GM18502 (cell line): ENCODE results near the gene ERC2.
A peak's percentile ranks its signal among the peaks of the same experiment; 100 is the strongest.

Experiments used
- ATAC-seq: cut with Tn5 transposase; IDR thresholded peaks from one replicate; pipeline ENCODE4 v1.9.1; 2021; ENCODE audit warnings: mild to moderate bottlenecking; ENCODE audit not compliant: unreplicated experiment, poor library complexity

Gene ERC2

DNA sequence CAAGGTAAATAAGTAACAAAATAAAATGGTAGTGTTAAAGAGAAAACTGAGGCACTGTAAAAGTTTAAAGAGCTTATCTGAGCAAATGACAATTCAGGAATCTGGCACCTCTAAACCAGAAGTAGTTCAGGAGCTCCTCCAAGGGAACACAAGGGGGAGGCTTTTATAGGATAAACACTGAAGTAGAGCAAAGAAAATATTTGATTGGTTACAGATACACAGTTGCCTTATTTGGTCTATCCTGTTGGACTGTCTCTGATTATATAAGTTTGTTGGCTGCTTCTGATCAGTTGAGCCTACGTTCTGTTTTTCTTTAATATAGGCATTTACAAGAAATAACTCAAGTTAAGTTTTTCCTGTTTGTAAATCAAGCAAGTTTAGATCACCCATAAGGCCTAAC is 146.9 kb downstream of the ERC2 start:
- no peak for ATAC-seq

DNA sequence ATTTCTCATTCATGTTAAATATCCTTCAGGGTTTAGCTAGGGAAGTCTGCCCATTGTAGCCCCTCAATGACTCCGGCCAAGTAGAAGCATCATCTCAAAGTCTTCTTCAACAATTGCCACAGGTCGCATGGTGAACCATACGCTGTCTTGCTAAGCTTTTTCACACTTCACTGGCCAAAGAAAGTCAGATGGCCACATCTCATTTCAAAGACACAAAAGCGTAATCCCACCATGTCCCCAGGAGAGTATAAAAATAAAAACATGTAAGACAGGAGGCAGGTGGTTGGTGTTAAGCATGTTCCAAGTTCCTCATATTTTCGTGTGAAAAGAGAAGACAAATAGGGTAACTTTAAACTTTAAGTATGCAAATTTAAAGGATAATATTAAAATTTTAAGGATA is 147.4 kb downstream of the ERC2 start:
- no peak for ATAC-seq

DNA sequence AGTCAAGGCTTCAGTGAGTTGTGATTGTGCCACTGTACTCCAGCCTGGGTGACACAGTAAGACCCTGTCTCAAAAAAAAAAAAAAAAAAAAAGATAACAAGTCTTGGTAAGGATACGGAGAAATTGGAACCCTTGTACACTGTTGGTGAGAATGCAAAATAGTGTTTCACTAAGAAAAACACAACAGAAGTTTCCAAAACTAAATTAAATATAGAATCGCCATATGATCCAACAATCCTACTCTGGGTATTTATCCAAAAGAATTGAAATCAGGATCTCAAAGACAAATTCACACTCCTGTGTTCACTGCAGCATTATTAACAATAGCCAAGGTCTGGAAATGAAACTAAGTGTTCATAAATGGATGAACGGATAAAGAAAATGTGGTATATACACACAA is 149.4 kb downstream of the ERC2 start:
- no peak for ATAC-seq

DNA sequence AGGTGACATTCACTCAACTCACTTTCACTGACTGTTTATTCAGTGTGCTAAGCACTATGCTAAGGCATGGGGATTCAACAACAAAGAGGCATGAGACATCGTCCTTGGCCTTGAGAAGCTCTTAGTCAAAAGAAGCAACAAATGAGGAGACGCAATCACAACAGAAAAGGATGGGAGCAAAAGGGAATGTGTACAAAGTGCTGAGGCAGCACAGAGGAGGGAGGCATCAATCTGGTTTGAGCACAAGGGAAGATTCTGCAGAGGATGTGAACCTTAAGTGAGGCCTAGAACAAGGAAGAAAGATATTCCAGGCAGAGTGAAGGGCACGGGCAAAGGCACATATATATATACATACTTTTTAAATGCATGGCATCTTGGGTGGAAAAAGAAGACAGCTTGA is 151.3 kb downstream of the ERC2 start:
- no peak for ATAC-seq

DNA sequence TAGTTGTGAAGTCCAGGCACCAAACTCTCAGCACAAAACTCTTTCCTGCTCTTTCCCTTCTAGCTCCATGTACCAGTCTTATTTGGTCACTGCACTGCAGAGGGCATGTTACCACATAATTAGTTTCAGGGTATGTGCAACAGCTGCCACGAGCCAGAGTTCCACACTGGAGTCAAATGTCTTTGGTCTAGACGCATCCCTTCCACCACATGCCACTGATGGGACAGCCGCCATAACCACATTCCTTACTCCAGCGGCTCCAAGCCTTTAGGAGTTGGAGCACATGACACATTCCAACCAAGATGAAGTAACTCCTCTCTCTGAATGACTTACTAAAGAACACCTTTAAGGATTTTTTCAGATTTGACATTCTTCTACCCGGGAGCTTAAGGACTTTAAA is 153.4 kb downstream of the ERC2 start:
- no peak for ATAC-seq

DNA sequence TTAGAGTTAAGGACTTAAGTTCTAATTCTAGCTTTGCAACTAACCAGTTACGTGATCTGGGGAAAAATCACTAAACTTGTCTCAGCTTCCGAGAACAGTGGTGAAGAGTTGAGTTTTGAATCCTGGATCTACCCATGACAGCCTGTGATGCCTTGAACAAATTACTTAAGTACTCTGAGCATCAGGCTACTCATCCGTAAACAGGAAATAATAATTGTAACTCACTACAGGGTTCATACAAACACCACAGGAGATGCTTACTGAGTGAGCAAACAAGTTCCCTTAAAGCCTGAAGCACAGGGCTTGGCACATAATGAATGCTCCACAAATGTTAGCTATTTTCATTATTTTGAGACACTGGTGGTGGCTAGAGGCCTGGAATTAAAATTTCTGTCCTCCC is 158.8 kb downstream of the ERC2 start:
- no peak for ATAC-seq

DNA sequence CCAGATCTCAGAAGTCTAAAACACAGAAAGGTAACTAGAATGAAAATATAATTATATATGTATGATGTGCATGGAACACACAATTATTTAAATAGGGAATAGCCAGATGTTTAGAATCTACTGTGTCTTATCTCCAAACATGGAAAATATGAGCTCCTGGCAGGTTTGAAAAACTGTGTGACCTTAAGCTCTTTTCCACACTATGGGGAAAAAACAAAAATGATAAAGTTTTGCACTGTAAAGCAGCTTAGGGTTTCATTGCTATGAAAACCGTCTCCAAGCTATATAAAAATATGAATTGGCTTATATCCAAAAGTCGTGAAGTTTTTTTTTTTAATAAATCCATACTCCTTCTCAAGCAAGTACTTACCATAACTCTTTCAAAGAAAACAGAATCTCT is 159.8 kb downstream of the ERC2 start:
- no peak for ATAC-seq

DNA sequence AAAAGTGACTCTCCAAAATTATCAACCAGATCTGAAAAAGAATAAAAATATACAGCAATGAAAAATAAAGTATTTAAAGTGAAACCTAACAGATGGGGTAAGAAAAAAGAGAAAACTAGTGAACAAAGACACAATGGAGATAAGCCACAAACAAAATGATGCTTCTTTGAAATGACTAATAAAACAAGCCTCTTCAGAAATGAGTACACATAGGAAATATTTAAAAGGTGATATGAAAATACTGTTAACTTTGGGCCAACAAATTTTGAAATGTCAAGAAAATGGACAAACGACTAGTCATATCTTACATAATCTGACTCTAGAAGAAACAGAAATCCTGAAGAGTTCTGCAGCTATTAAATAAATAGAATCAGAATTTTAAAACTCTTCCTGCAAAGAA is 164.2 kb downstream of the ERC2 start:
- ATAC-seq, result no peak

DNA sequence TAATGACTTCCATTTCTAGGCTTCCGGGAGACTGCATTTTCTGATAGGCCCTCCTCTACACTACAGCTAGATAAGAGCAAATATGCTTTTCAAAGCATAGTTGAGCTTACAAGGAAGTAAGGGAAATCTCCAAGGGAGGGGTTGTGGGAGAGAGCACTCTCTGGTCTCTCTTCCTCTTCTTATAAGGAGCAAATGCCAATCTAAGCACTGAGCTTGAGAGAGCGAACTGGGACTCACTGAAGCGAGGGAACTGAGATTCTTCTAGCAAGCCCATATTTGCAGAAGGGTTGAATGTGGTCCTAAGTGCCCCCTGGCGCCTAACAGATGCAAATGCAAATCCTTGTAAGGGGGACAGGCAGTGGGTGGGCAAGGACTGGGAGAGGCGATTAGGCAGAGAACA is 164.8 kb downstream of the ERC2 start:
- peak; percentile 88 for ATAC-seq

DNA sequence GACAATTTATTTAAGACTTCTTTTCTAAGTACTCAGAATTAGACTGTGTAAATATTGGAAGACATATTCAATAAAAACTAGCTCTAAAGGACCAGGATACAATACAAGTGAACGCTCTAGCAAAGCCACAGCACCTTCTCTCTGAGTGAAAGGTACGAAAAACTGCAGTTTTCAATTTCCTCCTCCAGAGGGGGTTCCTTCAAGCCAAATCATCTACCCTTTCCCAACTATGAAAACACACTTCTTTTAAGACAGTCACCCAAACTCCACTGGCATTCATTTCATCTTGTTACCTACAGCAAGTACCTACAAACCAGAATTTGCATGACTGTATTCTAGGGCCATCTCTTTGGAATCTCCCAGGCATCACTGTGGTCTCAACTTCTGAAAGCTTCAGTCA is 165.8 kb downstream of the ERC2 start:
- ATAC-seq, result no peak

DNA sequence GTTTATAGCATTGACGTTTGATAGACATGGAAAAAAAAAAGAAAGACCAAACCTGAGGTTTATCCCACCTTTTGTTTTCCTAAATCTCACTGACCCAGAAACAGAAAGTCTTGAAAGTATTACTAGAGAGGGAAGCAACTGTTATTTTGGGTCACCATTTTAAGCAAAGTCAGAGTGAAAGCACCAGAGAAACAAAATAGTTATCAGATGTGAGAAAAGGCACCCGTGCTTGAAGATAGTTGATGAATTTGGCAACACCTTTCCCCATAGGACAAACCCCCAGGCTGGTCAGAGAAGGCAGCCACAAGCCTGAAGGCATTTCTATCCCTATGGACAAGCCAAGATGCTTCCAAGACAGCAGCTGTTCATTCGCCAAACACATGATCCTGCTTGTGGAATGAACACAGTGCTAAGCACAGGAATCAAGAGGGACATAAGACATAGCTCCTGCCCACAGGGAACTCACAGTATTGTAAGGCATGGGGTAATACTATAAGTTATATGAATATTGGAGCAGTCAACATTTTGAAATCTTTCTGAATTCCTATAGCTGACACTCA is 170.9 kb downstream of the ERC2 start:
- no peak for ATAC-seq

DNA sequence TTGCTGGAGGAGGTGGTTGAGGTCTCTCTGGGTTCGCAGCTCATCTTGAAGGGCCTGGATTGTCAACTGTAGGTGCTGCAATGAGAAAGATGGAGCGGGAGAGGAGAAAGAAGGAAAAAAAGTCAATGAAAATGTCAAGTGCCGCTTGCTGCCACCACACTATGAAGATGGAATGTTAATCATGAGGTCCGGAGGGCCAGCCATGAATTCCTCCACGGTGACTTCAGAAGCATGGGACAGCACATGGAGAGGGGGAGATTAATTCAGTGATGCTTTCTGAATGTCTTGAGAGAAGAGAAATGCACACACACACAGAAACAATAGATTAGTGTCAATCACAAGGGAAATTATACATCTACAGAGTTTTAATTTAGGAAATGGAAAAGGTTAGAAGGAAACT is 171.9 kb downstream of the ERC2 start:
- no peak for ATAC-seq

DNA sequence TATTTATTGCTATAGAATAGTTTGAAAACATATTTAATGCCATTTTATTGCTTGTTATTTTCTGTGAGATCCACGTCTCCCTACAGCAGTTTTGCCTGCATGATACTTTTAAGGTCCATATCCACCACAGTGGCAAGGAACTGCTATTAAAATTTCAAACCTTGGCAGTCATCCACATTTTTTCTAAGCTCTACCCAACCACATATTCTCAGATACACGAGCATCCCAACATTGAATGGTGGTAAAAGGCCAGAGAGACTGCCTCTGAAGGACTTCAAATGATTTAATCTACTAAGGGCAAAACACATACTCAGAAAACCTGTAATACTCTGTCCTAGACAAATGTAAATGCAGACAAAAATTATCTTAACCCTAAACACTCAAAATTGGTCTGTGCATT is 173.1 kb downstream of the ERC2 start:
- ATAC-seq, result no peak

DNA sequence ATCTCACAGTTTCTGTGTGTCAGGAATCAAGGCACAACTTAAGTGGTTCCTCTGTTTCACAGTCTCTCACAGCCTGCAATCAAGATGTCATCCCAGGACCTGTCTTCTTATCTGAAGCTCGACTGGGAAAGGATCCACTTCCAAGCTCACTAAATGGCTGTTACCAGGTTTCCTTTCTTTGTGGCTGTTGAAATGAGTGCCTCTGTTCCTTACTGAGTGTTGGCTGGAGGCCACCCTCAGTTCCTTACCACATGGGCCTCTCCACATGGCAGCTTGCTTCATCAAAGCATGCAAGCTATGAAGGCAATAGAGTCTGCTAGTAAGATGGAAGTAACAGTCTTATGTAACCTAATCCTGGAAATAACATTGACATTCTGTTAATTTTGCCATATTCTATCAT is 174.0 kb downstream of the ERC2 start:
- ATAC-seq, result no peak

DNA sequence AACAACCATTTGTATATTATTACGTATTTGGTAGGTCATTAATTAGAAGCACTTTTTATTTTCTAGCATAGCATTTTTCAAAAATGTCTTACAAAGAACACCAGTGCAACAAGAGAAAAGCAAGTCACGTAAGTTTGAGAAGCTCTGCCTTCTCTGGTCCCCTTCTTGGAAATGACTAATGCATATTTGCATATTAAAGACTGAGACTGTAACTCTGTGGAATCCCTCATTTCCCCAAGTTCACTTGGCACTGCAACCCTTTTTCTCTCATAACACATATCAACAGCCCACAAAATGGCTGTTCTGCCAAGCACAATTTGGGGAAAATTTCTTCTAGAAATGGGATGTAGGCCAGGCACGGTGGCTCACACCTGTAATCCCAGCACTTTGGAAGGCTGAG is 176.3 kb downstream of the ERC2 start:
- peak; percentile 74 for ATAC-seq

DNA sequence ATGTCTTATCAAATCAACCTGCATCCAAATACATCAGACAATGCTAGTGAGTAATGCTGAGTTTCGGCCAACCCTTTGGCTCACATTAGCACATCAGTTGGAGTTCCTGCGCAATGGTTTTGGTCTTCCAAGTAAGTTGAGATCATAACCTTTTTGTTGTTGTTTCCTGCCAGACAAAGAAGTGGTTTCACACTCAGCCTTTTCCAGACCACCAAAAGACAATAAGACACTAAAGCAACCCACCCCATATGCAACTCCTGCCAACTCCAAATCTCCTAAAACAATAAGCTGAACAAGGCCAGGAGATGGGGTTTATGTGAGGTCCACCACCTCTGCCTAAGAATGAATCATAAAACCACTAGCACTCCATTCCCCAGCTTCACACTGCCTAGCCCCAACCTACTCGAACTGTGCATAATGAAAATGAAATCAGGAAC is 177.0 kb downstream of the ERC2 start:
- ATAC-seq, result peak; percentile 71

DNA sequence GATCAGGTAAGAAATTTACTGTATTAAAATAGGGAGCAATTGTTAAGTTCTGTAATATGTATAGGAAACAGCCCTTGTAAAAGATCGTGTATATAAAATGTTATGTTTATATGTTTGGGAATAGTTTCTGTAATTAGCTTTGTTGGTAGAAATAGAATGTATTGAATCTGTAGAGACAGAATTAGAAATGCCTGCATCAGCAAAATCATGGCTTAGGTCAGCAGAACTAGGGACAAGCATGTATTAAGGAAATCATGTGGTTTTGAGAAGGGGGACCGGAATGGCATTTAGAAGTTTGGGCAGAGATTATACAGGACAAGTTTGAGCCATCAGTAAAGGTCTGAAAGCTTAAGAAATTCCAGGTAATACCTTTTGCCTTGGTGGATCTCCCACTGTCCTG is 177.9 kb downstream of the ERC2 start:
- no peak for ATAC-seq

DNA sequence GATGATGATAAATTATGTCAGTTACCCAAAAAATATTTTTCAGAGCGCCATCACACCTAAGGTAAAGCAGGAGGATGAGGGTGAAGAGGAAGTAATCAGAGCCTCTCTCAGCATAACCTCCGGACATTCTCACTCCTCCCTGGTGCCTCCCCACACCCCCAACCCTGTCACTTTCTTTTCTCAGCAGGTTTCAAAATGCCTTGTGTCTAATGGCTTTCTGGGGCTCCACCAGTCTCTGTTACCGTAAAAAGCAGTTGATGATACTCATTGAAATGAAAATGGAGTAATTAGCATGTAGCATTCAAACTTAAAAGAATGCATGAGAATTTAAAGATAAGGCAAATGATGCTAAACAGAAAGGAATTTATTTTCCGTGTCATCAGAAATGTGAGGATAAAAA is 180.0 kb downstream of the ERC2 start:
- ATAC-seq, result no peak

DNA sequence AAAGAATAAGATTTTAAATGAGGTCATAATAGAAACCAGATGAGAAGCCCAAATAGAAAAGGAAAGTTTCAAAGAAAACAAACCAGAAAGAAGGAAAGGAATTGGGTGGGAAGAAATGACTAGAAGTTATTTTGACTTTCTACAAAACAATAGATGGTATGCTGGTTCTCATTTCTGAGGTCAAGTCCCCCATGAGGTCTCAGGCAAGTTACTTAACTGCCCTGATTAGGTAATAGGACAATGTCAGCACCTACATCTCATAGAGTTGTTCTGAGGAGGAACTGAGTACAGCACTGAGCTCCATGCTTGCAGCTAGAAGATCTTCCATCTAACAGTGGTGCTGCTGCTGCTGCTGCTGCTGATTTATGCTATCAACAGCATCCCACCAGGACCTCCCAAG is 185.9 kb downstream of the ERC2 start:
- ATAC-seq, result no peak

DNA sequence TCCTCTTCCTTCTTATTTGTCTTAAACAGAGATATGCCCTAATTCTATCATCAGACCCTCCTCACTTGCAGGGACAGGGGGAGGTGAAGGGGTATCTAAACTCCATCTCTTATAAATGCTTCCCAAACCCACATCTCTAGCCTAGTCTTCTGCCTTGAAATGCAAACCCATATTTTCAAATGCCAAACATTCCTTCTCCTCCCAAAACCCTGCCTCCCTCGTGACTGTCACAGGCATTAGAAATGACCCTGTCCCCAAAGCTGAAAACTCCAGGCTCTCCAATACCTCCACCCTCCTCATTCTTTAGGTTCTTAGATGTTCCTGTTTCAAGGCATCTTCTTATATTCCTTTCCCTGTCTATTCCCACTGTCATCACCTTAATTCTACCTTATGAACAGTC is 191.0 kb downstream of the ERC2 start:
- no peak for ATAC-seq

DNA sequence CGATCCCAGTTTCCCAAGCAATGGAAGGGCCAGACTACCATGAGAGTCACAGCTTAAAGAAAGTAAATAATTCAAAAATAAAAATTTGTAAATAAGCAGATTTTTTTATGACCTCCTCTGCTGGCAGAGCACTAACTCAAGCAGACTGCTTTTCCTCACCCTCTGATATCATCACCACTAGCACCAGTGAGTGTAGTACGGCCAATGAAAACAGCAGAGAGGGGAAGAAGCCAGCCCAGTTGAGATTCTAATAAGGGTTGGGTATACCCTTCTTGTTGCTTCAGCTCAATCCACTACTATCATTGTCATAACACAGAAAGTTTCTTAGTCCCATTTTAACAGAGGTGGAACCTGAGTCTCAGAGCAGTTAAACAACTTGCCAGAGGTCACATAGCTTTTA is 193.1 kb downstream of the ERC2 start:
- no peak for ATAC-seq

DNA sequence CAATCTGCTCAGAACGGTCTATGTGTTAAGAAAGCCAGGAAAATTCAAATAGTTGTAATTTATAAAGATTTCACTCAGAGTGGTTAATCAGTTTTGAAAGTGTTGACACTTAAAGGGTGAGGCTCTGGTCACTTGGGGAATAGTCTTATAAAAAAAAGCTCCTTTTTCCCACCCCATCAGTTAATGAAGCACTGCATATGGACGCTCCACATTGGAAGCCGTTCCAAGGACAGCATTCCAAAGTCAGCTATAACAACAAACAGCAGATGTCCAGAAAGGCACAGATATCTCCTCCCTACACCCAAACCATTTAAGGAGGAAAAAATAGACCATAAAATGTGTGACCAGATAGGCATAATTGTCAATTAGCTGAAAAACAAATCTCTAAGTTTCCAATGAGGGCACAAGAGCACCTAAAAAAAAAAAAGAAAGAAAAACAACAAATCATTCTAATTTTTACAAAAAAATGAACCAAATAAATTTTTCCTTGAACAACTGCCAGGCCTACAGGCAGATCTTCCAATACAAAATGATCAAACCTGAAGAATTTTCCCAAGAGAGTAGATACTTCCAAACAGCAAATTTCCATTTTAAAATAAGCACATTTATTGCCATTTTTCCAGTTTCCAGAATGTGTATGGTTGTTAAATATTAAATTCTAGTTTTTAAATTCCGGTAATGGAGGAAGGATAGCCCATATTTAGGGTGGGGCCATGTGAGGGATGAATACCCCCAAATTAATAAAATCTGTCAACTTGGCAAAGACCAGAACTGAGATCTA is 198.3 kb downstream of the ERC2 start:
- no peak for ATAC-seq
